GM10847 (cell line): ENCODE results near the gene SYNM.

ENCODE experiments used
- POLR2A ChIP-seq: IDR thresholded peaks from 2 replicates; pipeline ENCODE4 v1.6.1; 2011; ENCODE audit not compliant: insufficient read length; ENCODE audit errors: extremely low read depth

The SYNM gene

GRCh38 chr15:99137111-99137546 is 32.2 kb downstream of the SYNM start:
- TF ChIP-seq POLR2A: no peak

DNA sequence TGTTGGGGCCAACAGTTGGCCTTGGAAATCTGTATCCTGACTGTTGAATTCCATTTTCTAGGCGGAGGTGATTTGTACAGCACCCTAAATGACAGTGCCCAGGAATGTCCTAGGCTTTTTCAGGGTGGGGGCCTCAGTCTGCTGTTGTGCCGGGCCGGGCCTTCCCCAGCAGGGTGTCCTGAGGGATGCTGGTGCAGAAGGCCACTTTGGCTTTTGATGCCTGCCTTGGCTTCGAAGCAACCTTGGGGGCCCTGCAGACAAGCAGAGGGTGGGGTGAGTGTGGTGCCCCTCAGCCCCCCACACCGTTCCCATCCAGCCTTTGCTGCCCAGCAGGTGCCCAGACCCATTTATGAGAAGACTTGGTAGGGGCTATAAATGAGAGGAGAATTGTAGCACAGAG is 33.0 kb downstream of the SYNM start:
- no peak for TF ChIP-seq POLR2A

DNA sequence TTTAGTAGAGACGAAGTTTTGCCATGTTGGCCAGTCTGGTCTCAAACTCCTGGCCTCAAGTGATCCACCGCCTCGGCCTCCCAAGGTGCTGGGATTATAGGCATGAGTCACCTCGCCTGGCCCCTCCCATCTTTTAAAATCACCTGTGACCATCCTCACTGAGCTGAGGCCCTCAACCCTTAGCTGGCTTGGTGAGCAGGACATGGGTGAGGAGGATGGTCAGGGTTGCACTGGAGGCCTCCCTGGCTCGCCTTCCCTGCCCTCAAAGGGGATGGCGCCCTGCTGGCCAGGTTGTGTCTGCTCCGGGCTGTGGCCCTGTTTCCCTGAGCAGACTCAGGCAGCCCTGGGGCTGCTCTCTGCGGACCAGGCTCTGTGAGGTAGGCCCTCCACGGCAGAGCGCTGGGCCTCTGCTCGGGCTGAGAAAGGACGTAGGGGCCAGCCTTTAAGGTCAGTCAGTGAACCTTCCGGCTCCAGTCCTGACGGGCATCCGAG is 33.7 kb downstream of the SYNM start:
- TF ChIP-seq POLR2A: no peak

DNA sequence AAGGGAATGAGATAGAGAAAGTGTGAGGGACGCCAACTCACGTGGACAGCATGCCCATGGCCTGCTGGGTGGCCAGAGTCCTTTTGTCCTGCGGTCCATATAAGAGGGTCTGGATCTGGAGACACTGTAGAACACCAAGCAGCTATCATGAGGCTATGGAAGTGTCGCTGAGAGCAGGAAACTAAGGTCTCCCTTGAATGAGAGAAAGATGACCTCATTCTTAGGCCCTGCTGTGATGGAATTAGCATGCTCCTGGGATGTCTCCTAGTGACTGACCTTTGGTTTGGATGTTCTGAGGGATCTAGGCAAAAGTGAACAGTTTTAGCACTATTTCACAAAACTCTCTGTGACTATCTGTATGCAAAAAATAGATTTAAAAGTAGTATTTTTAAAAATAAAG is 34.4 kb downstream of the SYNM start:
- no peak for TF ChIP-seq POLR2A

GRCh38 chr15:99140590-99140989 is 35.7 kb downstream of the SYNM start:
- no peak for TF ChIP-seq POLR2A

- no peak for TF ChIP-seq POLR2A
Observed at GRCh38 chr15:99141943-99142342, 37.1 kb downstream of the SYNM start.

DNA sequence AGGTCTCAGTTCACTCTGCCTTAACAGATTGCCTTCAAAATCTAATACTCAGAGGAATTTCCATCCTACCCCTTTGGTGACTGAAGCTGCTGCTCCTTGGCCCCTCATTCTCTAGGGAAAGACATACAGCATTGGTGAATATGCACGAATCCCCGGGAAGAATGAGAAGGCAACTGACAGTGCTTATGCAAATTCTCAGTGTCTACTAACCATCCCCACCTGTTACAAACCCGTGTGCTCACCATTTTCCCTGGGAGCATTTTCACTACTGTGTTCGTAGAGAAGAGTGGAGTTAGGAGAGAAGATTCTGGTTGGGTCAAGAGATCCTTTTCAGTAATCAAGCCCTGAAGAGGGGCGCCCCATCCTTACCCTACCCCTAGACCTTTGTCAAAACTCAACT is 37.7 kb downstream of the SYNM start:
- TF ChIP-seq POLR2A: no peak

DNA sequence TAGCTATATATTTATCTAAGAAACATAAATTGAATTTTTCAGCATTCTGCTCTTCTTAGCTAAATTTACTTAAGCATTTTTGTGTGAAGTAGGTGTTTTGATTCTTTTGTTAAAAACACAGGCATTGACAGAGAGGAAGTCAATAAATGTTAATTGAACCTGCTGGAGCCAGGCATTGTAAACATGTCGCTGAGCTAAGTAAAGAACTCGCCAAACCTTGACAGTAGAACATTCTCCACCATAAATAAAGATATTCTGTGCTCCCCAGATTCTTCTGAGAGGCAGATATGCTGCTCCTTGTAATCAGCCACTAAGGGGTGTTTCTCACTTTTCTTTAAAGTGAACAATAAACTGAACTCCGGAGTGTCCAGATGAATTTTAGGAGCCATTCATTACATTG is 38.4 kb downstream of the SYNM start:
- no peak for TF ChIP-seq POLR2A

GRCh38 chr15:99143655-99144610 is 39.1 kb downstream of the SYNM start:
- no peak for TF ChIP-seq POLR2A

DNA sequence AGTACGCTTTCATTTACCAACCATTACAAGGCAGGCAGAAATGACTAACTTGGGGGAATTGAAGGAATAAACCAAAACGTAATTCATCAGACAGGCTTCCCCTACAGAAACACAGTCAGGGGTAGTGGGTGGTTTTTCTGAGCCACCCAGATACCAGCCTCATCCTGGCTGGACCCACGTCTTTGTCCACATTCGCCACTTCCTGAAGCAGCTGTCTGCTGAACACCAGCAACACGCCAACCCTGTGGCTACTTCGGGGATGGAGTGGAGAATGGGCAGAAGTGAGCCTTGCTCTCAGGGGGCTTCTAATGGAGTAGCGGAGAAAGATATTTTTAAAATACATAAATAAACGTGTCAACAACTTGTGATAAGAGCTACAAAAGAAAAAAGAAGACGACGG is 40.1 kb downstream of the SYNM start:
- TF ChIP-seq POLR2A: no peak

GRCh38 chr15:99145778-99146177 is 40.9 kb downstream of the SYNM start:
- no peak for TF ChIP-seq POLR2A

DNA sequence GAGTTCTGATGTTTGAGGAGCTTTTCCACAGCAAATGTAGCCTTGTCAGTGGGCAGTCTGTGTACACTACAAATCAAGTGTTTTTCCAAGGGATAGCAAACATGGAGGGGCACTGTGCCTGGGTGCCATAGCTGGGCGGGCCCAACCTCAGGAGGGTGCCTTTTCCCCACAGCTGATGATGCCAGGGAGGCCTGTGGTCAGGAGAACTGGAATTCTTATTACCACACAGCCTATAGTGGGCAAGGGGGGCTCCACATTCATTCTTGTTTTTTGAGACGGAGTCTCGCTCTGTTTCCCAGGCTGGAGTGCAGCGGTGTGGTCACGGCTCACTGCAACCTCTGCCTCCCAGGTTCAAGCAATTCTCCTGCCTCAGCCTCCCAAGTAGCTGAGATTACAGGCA is 41.8 kb downstream of the SYNM start:
- TF ChIP-seq POLR2A: no peak

- no peak for TF ChIP-seq POLR2A
Observed at GRCh38 chr15:99148851-99149276, 44.0 kb downstream of the SYNM start.

GRCh38 chr15:99149366-99149765 is 44.5 kb downstream of the SYNM start:
- TF ChIP-seq POLR2A: no peak

- no peak for TF ChIP-seq POLR2A
Observed at GRCh38 chr15:99151156-99151555, 46.3 kb downstream of the SYNM start.

DNA sequence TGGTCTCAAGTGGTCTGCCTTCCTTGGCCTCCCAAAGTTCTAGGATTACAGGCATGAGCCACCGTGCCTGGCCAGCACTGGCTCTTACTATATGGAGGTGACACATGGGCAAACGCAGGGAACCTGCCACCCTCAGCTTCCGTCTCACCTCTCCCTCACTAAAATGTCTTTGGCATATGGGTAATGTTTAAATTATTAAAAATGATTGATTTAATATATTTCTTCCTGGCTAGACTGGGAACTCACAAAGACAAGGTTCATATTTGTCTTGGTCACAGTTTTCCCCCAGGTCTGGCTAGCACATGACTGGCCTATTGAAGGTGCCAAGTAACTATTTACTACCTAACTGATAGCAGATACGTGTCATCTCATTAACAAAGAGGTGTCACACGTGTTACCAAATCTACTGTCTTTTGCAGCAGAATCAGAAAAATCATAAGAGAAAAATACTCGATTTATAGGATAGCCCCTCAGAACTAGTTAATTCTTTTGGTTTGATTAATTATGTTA is 48.2 kb downstream of the SYNM start:
- TF ChIP-seq POLR2A: no peak
